HG02852 (cell line): ENCODE measurements around the gene CTSW.
A peak's percentile ranks its signal among the peaks of the same experiment; 100 is the strongest.

Experiments
- ATAC-seq: cut with Tn5 transposase; IDR thresholded peaks from one replicate; pipeline ENCODE4 v1.9.1; 2021; ENCODE audit warnings: mild to moderate bottlenecking, moderate library complexity; ENCODE audit not compliant: unreplicated experiment

CTSW gene

DNA sequence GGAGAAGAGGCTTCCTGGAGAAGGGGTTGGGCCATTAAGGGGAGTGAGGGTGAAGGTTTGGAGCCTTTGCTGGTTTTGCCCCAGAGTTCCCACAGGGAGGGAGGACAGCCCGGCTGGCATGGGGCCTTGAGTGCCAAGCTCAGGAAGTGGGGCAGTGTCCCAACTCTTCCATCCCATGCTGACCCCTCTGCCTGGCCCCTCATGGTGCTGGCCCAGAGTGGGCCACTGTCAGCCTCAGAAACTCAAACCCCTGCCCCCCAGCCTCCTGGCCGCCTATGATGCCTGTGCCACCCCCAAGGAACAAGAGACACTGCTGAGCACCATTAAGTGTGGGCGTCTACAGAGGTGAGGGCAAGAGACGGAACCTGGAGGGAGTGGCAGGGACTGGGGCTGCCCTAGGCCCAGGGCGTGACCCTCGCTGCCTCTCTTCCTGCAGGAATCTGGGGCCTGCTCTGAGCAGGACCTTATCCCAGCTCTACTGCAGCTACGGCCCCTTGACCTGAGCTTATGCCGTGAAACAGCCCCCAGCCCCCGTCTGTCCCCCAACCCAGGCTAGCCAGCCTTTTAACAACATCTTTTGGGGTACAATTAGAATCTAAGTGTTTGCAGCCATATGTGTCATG is 14.0 kb upstream of the CTSW start:
- no peak for ATAC-seq

- no peak for ATAC-seq
Measured at GRCh38 chr11:65866509-65867283, 12.9 kb upstream of the CTSW start.

GRCh38 chr11:65867284-65868071 is 12.2 kb upstream of the CTSW start:
- no peak for ATAC-seq

DNA sequence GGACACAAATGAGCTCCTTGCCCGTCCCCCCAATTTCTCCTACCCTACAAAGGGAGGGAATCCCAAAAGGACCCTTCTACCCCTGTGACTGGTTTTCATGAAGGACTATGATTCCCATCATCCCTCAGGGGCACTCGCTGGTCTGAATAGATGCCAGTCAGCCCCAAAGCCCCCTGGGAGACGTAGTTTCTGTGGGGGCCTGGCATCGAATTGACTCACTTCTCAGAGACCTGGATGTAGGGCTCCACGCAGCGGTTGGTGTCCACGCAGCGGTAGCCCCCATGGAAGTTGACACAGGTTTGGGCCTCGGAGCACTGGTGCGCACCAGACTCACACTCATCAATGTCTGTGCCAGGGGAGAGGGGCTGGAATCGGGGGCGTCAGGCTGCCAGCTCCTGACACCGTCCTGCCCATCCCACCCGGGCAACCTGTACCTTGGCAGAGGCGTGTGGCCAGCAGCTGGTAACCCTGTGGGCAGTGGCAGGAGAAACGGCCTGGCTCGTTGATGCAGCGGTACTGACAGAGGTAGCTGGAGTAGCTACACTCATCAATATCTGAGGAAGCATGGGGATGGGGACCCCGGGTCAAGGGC is 11.5 kb upstream of the CTSW start:
- ATAC-seq, result no peak

DNA sequence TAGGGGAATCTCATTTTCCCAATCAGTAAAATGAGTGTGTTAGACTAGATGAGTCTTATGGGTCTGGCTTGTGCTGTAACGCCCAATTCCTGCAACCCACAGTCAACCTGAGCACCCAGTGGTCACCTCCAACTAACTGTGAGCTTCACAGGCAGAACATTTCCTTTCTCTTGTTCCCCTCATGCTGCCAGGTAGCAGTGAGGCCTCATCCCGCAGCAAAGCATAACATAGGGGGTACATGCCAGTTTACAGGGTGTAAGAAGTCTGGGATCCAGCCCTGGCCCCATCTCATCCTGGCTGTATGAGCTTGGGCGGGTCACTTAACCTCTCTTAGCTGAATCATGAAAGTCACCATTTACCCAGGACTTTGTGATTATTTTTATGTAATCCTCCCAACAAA is 10.7 kb upstream of the CTSW start:
- ATAC-seq, result no peak

GRCh38 chr11:65869643-65870306 is 9.9 kb upstream of the CTSW start:
- ATAC-seq, result no peak

GRCh38 chr11:65870307-65870658 is 9.4 kb upstream of the CTSW start:
- no peak for ATAC-seq

GRCh38 chr11:65870706-65871681 is 8.6 kb upstream of the CTSW start:
- no peak for ATAC-seq

- ATAC-seq, result no peak
Measured at GRCh38 chr11:65871811-65872548, 7.7 kb upstream of the CTSW start.

DNA sequence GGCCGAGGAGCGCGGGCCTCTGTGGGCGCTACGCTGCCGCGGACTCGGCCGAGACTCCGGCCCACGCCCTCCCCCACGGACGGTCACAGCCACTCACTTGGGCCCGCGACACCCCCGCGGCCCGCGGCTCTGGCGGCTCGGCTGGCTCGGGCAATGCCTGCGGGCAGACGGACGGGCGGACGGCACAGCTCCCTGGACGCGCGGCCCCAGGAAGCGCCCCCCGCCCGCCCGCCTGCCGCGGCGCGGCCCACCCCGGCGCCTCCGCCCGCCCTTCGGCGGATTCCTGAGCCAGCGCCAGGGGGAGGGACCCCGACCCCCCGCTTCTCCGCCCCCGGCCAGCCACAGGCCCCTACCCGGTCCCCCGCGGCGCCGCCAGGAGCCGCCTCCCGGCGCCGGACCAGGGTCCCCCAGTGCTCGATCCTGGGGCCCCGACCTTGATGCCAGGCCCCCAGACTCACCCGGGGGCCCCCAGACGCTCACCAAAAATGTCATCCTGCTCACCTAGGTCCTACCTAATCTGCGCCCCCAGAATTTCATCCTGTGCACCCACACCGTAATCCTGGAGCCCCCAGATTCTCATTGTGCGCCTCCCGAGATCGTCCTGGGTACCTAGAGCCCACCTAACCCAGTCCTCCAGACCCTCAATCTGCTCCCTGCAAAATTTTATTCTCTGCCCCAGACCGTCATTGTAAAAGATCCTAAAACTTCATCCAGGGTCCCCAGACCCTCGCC is 6.9 kb upstream of the CTSW start, which contains the start of gene EFEMP2:
Gene EFEMP2 (minus strand): TSS at position 215 of the 732 bp plus-strand sequence. CDS start 446 bp downstream, outside the sequence.
- ATAC-seq, result no peak

GRCh38 chr11:65873318-65874156 is 6.1 kb upstream of the CTSW start:
- peak; percentile 73 for ATAC-seq

GRCh38 chr11:65880027-65880426 is 390 bp downstream of the CTSW start:
- ATAC-seq, result no peak

GRCh38 chr11:65880844-65881421 is 1.3 kb downstream of the CTSW start:
- no peak for ATAC-seq

- ATAC-seq, result no peak
Measured at GRCh38 chr11:65882120-65883057, 2.8 kb downstream of the CTSW start.

- no peak for ATAC-seq
Measured at GRCh38 chr11:65883058-65883761, 3.6 kb downstream of the CTSW start.
